ENCODE data around the gene MGMT.

- TF ChIP-seq, protein P1, sequence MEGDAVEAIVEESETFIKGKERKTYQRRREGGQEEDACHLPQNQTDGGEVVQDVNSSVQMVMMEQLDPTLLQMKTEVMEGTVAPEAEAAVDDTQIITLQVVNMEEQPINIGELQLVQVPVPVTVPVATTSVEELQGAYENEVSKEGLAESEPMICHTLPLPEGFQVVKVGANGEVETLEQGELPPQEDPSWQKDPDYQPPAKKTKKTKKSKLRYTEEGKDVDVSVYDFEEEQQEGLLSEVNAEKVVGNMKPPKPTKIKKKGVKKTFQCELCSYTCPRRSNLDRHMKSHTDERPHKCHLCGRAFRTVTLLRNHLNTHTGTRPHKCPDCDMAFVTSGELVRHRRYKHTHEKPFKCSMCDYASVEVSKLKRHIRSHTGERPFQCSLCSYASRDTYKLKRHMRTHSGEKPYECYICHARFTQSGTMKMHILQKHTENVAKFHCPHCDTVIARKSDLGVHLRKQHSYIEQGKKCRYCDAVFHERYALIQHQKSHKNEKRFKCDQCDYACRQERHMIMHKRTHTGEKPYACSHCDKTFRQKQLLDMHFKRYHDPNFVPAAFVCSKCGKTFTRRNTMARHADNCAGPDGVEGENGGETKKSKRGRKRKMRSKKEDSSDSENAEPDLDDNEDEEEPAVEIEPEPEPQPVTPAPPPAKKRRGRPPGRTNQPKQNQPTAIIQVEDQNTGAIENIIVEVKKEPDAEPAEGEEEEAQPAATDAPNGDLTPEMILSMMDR (IDR thresholded peaks at IDR 0.05; ENCODE audit: insufficient read depth, low read length): no peak
- TF ChIP-seq GABPA (IDR thresholded peaks at IDR 0.05; ENCODE audit: low read depth): no peak
These were observed 252.3 kb downstream of the MGMT start for GRCh38 chr10:129719415-129719739.
